Peyer's patch (tissue), 4 donors: ENCODE measurements around the gene EPHB2.

Source experiments
- CTCF ChIP-seq, 6 experiments: fragments of 450-650 bp in 4 of 6; fragments of 200-600 bp in 2 of 6; sonication (generic) in 1 of 6; IDR thresholded peaks; one replicate each; pipeline ENCODE4 v1.5.1; 2017 to 2019; ENCODE audit warnings: antibody characterized with exemption in 6 of 6, mild to moderate bottlenecking in 3 of 6, moderate library complexity in 1 of 6
- POLR2A ChIP-seq, 2 donors: fragments of 450-650 bp; IDR thresholded peaks; one replicate each; pipeline ENCODE4 v1.5.1; 2017; ENCODE audit warnings: antibody characterized with exemption in 2 of 2, mild to moderate bottlenecking in 2 of 2, moderate library complexity in 2 of 2

- TF ChIP-seq CTCF (IDR thresholded peaks at IDR 0.05), result no peak
- no peak for TF ChIP-seq POLR2A (IDR thresholded peaks at IDR 0.05)
Measured at GRCh38 chr1:22870201-22870871, 159.7 kb downstream of the EPHB2 start.
